GM19468 (cell line): ENCODE data around the gene GNB3.

ENCODE experiments used
- ATAC-seq: cut with Tn5 transposase; IDR thresholded peaks from one replicate; pipeline ENCODE4 v1.9.1; 2021; ENCODE audit warnings: mild to moderate bottlenecking, moderate library complexity, moderate number of reproducible peaks; ENCODE audit not compliant: unreplicated experiment; ENCODE audit errors: extremely low read depth

Gene GNB3

DNA sequence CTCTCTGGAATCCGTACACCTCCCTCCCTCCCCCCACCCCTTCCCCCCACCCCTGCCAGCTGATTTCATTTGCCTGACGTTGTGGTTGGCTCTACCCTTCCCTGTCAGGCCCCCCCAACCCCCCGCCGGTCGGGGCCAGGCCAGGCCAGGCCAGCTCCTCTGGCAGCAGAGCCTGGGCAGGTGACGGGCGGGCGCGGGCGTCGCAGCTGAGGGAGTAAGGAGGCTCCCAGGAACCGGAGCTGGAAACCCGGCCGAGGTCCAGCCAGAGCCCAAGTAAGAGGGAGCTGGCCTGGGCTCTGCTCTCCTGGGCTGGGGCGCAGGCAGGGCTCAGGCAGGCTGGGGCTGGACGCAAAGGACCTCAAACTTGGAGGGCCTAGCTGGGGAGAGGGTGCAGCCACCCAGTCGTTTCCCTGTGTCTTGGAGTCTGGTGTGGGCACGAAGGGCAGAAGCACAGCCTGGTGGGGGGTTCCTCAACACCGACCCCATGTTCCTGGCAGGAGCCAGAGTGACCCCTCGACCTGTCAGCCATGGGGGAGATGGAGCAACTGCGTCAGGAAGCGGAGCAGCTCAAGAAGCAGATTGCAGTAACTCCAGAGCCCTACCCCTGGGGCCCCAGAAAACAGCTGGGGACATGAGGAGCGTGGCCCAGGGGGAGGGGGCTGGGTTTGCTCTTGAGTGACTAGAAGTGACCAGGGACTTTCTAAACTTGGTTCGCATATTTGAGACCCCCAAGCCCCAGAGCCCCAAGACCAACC lies at the start of gene GNB3:
GNB3 (plus strand) TSS at position 165 of the 755 bp plus-strand sequence; CDS start at position 528, 363 bp downstream.
- ATAC-seq, result no peak

DNA sequence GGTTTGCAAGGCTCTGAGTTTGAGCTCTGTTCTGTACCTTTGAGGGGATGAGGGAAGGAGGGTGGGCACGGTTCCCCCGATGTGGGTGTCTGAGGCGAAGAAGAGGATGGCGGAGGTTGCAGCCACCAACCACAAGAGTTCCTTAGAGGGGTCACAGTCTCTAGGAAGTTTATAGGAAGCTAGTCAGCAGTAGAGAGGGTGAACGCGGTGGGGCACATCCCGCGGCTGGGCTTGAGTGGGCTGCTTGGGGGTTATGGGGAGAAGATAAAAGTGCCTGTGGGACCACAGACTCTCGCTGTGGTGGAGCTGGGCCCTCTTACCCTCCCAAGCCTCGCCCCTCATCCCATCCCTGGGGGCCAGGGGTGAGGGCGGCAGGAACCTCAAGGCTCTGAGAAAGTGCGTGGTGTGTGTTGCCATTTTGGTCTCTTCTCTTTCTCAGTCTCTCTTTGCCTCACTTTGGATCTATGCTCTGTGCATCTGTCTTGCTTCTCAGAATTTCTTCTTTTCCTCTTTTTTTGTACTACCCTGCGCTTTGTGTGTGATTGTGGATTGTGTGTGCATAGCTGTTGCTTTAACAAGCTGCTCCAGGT lies 48.7 kb upstream of the GNB3 start:
- ATAC-seq, result no peak

DNA sequence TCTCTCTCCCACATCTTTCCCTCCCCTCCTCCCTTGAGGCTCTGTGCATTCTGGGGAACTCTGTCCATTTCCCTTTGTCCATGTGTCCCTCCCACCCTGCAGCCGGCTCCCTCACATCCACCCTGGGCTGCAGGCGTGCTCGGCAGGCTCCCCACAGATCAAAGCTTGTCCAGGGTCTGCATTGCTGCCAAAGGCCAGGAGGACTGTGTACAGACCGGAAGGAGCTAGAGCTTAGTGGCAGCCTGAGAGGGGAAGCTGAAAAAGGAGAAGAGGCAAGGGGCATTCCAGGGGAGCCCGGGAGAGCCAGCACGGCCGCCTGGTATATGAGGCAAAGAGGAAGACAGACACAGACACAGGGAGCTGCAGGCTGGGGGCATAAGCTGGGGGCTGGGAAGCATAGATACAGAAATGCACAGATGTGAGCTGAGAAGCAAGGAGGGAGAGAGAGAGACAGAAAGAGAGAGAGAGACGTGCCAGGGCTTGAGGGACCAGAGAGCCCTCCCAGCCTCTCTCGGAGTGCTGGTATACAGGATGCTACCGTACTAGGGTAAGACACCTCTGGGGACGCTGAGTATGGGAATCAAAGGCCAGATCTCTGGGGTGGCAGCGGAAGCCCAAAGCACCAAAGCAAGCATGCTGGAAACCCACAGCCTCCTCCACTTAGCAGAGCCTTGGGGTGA lies 48.1 kb upstream of the GNB3 start:
- no peak for ATAC-seq

GRCh38 chr12:6795088-6795487 lies 45.6 kb upstream of the GNB3 start:
- ATAC-seq, result no peak

DNA sequence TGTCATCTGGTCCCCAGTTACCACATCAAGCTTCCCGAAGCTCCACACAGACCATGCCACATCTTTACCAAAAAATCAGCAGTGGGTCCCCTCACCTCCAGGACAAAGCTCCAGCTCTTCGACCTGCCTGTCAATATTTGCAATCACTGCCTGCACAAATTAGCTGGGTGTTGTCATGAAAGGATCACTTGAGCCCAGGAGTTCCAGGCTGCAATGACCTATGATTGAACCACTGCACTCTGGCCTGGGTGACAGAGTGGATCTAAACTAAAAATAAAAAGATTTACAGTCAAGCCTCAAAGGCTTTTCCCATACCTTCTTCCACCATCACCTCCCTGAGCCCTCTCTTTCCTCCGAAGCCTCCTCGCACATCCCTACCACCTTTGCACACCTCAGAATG lies 44.1 kb upstream of the GNB3 start:
- ATAC-seq, result no peak

GRCh38 chr12:6799147-6799546 lies 41.6 kb upstream of the GNB3 start:
- ATAC-seq, result no peak

- ATAC-seq, result no peak
These were observed 33.6 kb upstream of the GNB3 start for GRCh38 chr12:6807170-6807569.

- ATAC-seq, result no peak
These were observed 31.7 kb upstream of the GNB3 start for GRCh38 chr12:6809056-6809455.

DNA sequence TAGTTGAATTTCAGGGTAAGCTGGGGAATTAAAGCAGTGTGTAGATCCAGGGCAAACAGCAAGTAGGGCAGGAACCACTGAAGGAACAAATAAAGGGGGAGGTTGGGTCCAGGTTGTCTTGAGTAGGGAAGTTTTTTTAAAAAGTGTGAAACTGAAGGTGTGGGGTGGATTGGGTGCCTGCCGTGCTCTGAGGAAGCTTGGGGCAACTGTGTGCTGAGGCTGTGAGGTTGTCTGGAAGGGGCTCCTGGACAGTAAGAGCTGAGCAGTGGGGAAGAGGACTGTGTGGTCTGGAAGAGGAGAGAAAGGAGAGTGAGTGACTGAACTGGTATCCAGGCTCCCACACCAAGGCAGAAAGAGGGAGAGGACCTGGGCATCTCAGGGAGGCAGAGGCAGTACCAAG lies 30.0 kb upstream of the GNB3 start:
- no peak for ATAC-seq

GRCh38 chr12:6813363-6813762 lies 27.4 kb upstream of the GNB3 start:
- ATAC-seq, result no peak

DNA sequence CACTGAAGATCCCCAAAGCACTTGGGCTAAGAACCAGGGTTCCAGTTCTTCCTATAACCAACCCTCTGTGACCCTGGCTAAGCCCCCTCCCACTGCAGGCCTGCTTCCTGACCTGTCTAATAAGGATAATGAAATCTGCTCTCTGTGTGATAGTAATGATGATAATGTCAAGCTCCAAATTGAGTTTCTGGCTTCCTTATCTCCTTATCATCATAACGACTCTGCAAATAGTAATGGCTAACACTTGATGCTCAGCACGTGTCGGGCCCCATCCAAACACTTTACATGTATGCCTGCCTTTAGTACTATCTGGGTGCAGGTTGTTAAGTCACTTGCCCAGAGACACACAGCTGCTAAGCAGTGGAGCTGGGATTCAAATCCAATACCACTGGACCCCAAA lies 24.1 kb upstream of the GNB3 start:
- ATAC-seq, result no peak

DNA sequence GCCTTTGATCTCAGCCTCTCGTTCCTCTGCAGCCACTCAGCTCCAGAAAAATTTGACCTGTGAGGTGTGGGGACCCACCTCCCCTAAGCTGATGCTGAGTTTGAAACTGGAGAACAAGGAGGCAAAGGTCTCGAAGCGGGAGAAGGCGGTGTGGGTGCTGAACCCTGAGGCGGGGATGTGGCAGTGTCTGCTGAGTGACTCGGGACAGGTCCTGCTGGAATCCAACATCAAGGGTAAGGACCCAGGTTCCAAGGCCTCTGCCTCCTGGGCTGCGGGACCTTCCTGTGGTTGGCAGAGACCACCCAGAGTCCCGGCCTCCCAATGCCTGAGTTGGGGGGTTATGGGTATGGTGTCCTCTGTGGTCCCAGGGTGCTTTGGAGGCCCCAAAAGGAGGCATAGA lies 23.6 kb upstream of the GNB3 start:
- no peak for ATAC-seq

GRCh38 chr12:6817662-6818157 lies 23.0 kb upstream of the GNB3 start:
- ATAC-seq, result no peak

DNA sequence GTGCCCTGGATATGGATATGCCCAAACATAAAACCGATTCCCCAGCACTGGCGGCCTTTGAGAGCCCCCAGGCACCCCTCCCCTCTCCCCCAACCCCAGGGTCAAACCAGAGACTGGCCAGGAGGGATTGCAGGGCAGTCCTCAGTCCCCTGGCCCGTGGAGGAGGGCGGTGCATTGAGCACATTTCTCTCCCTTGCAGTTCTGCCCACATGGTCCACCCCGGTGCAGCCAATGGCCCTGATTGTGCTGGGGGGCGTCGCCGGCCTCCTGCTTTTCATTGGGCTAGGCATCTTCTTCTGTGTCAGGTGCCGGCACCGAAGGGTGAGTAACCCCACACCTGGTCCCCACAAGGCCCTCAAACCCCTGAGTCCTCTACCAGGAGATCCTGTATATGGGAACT lies 22.5 kb upstream of the GNB3 start:
- ATAC-seq, result no peak

DNA sequence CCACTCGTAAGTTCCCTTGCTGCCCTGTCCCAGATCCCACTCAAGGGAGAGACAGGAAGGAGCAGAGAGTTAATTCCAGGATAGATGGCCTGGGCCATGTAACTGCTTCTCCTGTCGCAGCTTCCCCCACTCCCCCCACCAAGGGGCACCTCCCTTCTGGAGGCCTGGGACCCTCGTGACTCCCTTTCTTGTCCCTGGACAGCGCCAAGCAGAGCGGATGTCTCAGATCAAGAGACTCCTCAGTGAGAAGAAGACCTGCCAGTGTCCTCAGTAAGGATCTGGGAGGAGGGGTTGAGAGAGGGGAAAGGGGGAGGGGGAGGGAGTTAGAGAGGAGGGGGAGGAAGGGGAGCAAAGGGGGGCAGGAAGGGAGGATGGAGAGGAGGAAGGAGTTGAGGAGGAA lies 22.1 kb upstream of the GNB3 start:
- no peak for ATAC-seq

- ATAC-seq, result no peak
These were observed 21.4 kb upstream of the GNB3 start for GRCh38 chr12:6819106-6820030.

DNA sequence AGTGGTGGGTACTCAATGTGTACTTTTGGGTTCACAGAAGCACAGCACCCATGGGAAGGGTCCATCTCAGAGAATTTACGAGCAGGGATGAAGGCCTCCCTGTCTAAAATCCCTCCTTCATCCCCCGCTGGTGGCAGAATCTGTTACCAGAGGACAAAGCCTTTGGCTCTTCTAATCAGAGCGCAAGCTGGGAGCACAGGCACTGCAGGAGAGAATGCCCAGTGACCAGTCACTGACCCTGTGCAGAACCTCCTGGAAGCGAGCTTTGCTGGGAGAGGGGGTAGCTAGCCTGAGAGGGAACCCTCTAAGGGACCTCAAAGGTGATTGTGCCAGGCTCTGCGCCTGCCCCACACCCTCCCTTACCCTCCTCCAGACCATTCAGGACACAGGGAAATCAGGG lies 20.6 kb upstream of the GNB3 start:
- no peak for ATAC-seq

GRCh38 chr12:6821591-6822425 lies 18.9 kb upstream of the GNB3 start, which contains the start of gene GPR162:
TSS of gene GPR162 (plus strand) at chr12:6821821. CDS start at chr12:6823899, 2,078 bp downstream.
- ATAC-seq, result no peak

DNA sequence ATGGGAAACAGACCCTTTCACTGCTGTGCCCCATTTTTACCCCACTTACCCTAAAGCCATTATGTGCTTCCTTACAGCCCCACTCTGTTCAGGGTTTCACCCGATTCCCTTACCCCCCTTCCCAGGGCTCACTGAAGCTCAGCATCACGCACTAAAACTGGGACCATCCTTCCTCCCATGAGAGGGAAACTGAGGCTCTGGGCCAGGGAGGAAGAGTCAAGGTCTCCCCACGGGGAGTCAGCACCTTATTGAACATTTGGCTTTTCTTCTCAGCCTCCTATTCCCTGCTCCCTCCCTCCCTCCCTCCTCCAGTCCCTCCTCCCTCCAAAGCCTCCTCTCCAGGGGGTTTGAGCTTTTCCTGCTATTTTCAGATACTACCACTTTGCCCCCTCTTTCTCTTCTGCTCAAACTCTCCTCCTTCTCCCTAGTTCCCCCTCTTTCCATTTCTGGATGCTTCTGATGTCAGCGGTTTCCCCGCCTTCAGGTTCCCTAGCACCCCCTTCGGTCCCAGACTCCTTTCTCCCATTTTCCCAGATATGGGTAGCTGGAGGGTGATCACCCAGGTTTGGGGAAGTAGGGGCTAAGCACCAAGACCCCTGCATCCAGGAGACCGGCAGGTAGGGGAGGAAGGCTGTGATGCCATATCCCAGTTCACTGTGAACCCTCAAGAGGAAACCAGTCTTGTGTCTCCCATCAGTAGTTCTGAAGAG lies 18.1 kb upstream of the GNB3 start:
- ATAC-seq, result no peak
